H9 (cell line): Measurements from ENCODE around the gene TBCEL. TPM values are rescaled to one million over a fixed set of nuclear protein-coding genes. Genes with fewer than 3 reads are reported as not detected.
"Not testable (repeated sequence)": the region's sequence is repeated elsewhere in the genome, so short reads cannot be mapped to it uniquely, and the experiment has no call there.

Source experiments
- DNase-seq: peaks from one replicate; pipeline ENCODE4 v3.0.0-alpha.2; 2017
- H2AFZ ChIP-seq: one replicate; pipeline ENCODE4 v1.6.1; 2013; ENCODE audit warnings: mild to moderate bottlenecking, low read length, control low read depth, moderate library complexity
- H2AK5ac ChIP-seq: 2 replicates; pipeline ENCODE4 v1.6.1; 2013; ENCODE audit warnings: low read length, control low read depth, mixed read lengths; ENCODE audit not compliant: insufficient read length
- H2BK120ac ChIP-seq: one replicate; pipeline ENCODE4 v1.6.1; 2013; ENCODE audit warnings: low read depth, mild to moderate bottlenecking, low read length, control low read depth, inconsistent platforms; ENCODE audit not compliant: poor library complexity, severe bottlenecking
- H2BK12ac ChIP-seq: 2 replicates; pipeline ENCODE4 v1.6.1; 2013; ENCODE audit warnings: low read length, control low read depth, mixed read lengths, low read depth; ENCODE audit not compliant: insufficient read length
- H2BK15ac ChIP-seq: 2 replicates; pipeline ENCODE4 v1.6.1; 2013; ENCODE audit warnings: low read depth, low read length, control low read depth
- H2BK20ac ChIP-seq: one replicate; pipeline ENCODE4 v1.6.1; 2013; ENCODE audit warnings: low read depth, mild to moderate bottlenecking, low read length, control low read depth, inconsistent platforms; ENCODE audit not compliant: poor library complexity, severe bottlenecking
- H2BK5ac ChIP-seq: 2 replicates; pipeline ENCODE4 v1.6.1; 2013; ENCODE audit warnings: low read length, control low read depth, mixed read lengths; ENCODE audit not compliant: insufficient read length
- H3K14ac ChIP-seq: 2 replicates; pipeline ENCODE4 v1.6.1; 2013; ENCODE audit warnings: low read length, control low read depth; ENCODE audit not compliant: insufficient read depth
- H3K18ac ChIP-seq: 2 replicates; pipeline ENCODE4 v1.6.1; 2013; ENCODE audit warnings: low read depth, mild to moderate bottlenecking, mixed read lengths, low read length, control low read depth; ENCODE audit not compliant: insufficient read length
- H3K23ac ChIP-seq: 2 replicates; pipeline ENCODE4 v1.6.1; 2013; ENCODE audit warnings: low read length, control low read depth, mixed read lengths, low read depth; ENCODE audit not compliant: insufficient read length
- H3K23me2 ChIP-seq: 2 replicates; pipeline ENCODE4 v1.6.1; 2013; ENCODE audit warnings: low read depth, mild to moderate bottlenecking, mixed read lengths, low read length, control low read depth; ENCODE audit not compliant: insufficient read length, poor library complexity, severe bottlenecking
- H3K27ac ChIP-seq: 2 replicates; pipeline ENCODE4 v1.5.1; 2013; ENCODE audit warnings: low read length, control low read depth, mixed read lengths, low read depth; ENCODE audit not compliant: insufficient read length
- H3K27me3 ChIP-seq: 2 replicates; pipeline ENCODE4 v1.6.1; 2013; ENCODE audit warnings: low read length, control low read depth, inconsistent platforms; ENCODE audit not compliant: insufficient read depth
- H3K4ac ChIP-seq: 2 replicates; pipeline ENCODE4 v1.6.1; 2013; ENCODE audit warnings: low read depth, mild to moderate bottlenecking, control low read depth, inconsistent platforms, low read length, moderate library complexity
- H3K4me1 ChIP-seq: 2 replicates; pipeline ENCODE4 v1.6.1; 2013; ENCODE audit warnings: low read length, control low read depth, inconsistent platforms; ENCODE audit not compliant: insufficient read depth
- H3K4me2 ChIP-seq: 2 replicates; pipeline ENCODE4 v1.6.1; 2013; ENCODE audit warnings: low read length, control low read depth, mixed read lengths; ENCODE audit not compliant: insufficient read length, insufficient read depth
- H3K56ac ChIP-seq: 2 replicates; pipeline ENCODE4 v1.6.1; 2013; ENCODE audit warnings: low read depth, mild to moderate bottlenecking, mixed read lengths, low read length, control low read depth; ENCODE audit not compliant: insufficient read length
- H3K79me1 ChIP-seq: 2 replicates; pipeline ENCODE4 v1.6.1; 2013; ENCODE audit warnings: low read depth, mild to moderate bottlenecking, moderate library complexity, low read length, control low read depth, inconsistent platforms; ENCODE audit not compliant: insufficient read depth, poor library complexity, severe bottlenecking
- H3K79me2 ChIP-seq: 2 replicates; pipeline ENCODE4 v1.6.1; 2013; ENCODE audit warnings: low read length, control low read depth, inconsistent platforms; ENCODE audit not compliant: insufficient read depth
- H3K9ac ChIP-seq: 2 replicates; pipeline ENCODE4 v1.6.1; 2013; ENCODE audit warnings: low read length, control low read depth, mixed read lengths; ENCODE audit not compliant: insufficient read length; ENCODE audit errors: extremely low read depth
- H3K9me3 ChIP-seq: one replicate; pipeline ENCODE4 v1.6.1; 2013; ENCODE audit warnings: low read depth, low read length, inconsistent platforms; ENCODE audit not compliant: control insufficient read depth
- H3T11ph ChIP-seq: one replicate; pipeline ENCODE4 v1.6.1; 2013; ENCODE audit warnings: mild to moderate bottlenecking, low read length, control low read depth, inconsistent platforms
- H4K20me1 ChIP-seq: one replicate; pipeline ENCODE4 v1.6.1; 2013; ENCODE audit not compliant: control insufficient read depth, insufficient read length, insufficient read depth
- H4K5ac ChIP-seq: 2 replicates; pipeline ENCODE4 v1.6.1; 2013; ENCODE audit warnings: low read depth, mild to moderate bottlenecking, mixed read lengths, low read length, control low read depth; ENCODE audit not compliant: insufficient read length
- H4K8ac ChIP-seq: replicated peaks from 2 replicates; pipeline ENCODE4 v1.6.1; 2013; ENCODE audit warnings: low read length, control low read depth, mixed read lengths, low read depth; ENCODE audit not compliant: insufficient read length
- H4K91ac ChIP-seq: 2 replicates; pipeline ENCODE4 v1.6.1; 2013; ENCODE audit warnings: low read depth, mild to moderate bottlenecking, moderate library complexity, mixed read lengths, low read length, control low read depth; ENCODE audit not compliant: insufficient read length
- H3K27ac Mint-ChIP-seq, 3 experiments: 2 replicates in 2 of 3; 3 replicates in 1 of 3; pipeline ENCODE4 v1.8.0; 2020 to 2021; ENCODE audit warnings: mixed read lengths in 3 of 3, mild to moderate bottlenecking in 1 of 3, moderate library complexity in 1 of 3
- H3K27me3 Mint-ChIP-seq: 2 replicates; pipeline ENCODE4 v1.8.0; 2021; ENCODE audit warnings: low read depth, mild to moderate bottlenecking, moderate library complexity, mixed read lengths
- H3K36me3 Mint-ChIP-seq, 3 experiments: 2 replicates in 2 of 3; 3 replicates in 1 of 3; pipeline ENCODE4 v1.8.0; 2020 to 2021; ENCODE audit warnings: low read depth in 3 of 3, mixed read lengths in 3 of 3; ENCODE audit not compliant: insufficient read depth in 1 of 3
- H3K4me1 Mint-ChIP-seq, 2 experiments: 2 replicates each; pipeline ENCODE4 v1.8.0; 2020; ENCODE audit warnings: mixed read lengths in 2 of 2
- H3K4me3 Mint-ChIP-seq, 2 experiments: 2 replicates in 1 of 2; 3 replicates in 1 of 2; pipeline ENCODE4 v1.8.0; 2020 to 2021; ENCODE audit warnings: mild to moderate bottlenecking in 2 of 2, mixed read lengths in 2 of 2, moderate library complexity in 1 of 2
- H3K9me3 Mint-ChIP-seq, 2 experiments: 2 replicates in 1 of 2; 3 replicates in 1 of 2; pipeline ENCODE4 v1.8.0; 2020; ENCODE audit warnings: mild to moderate bottlenecking in 2 of 2, mixed read lengths in 2 of 2, moderate library complexity in 1 of 2
- WGBS: extraction: QIAGEN DNeasy Blood & Tissue Kit; methylation state at CpG from one replicate; pipeline ENCODE4 v1.1.7; 2013; ENCODE audit warnings: missing lambda C conversion rate, low lambda C conversion rate, mixed read lengths; ENCODE audit not compliant: insufficient read length; ENCODE audit errors: extremely low coverage; 5-methylcytosine and 5-hydroxymethylcytosine counted together
- total RNA-seq: library from RNA; stranded (reverse); gene quantifications from 2 replicates; pipeline ENCODE4 v1.2.1, GENCODE V29; 2021
- TF ChIP-seq, protein P1 (sequence below): fragments of 200-600 bp; sonication (generic); conservative IDR thresholded peaks from 3 replicates; pipeline ENCODE4 v1.8.0; 2021; ENCODE audit warnings: antibody characterized with exemption, mild to moderate bottlenecking

TBCEL gene
- total RNA-seq, 1 experiment from 2014 or later: 17.3 TPM

DNA sequence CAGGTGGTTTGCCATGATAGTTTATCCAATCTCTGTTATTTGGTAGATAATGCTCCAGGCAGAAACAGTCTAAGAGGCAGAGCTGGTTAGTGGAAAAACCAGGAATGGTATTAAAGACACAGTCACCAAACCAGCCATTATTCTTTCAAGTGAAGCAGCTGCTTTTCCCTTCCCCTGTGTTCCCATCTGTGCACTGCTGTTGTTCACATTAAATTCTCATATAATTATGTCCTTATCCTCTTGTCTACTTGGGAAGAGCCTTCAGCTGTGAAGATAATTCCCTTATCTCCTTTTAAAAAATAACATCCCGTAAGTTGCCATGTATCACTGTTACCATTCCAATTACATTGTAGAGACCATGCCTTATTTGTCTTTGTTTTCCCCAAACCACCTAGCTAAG lies 5.2 kb upstream of the TBCEL start:
- no peaks in the 10 kb centered on the region for H3K4me1 ChIP-seq
- Mint-ChIP-seq H3K4me3 (no peak overlapping the region), H3K9me3 (no peaks in the 10 kb centered on the region; a peak in 1 of 5 replicates), H3K36me3 (no peaks in the 10 kb centered on the region), H3K27ac (no peak overlapping the region), H3K27me3 (no peaks in the 10 kb centered on the region), H3K4me1 (0 out of 4 replicates have a peak, but pooled peaks cover 2 to 6% of the 10 kb centered on the region in 2 experiments)
- no peak overlapping the region for H2BK12ac ChIP-seq
- no peak overlapping the region for H4K8ac ChIP-seq
- no peaks in the 10 kb centered on the region for H3K79me2 ChIP-seq
- H3K56ac ChIP-seq: no peak overlapping the region
- no peak overlapping the region for H2BK120ac ChIP-seq
- H2AK5ac ChIP-seq: no peak overlapping the region
- no CpG with 5 or more reads among the region's 1 CpG for WGBS
- H3K23me2 ChIP-seq: no peaks in the 10 kb centered on the region
- no peak for DNase-seq
- no peak overlapping the region for H4K5ac ChIP-seq
- H3K14ac ChIP-seq: no peak overlapping the region
- no peak overlapping the region for H3K4ac ChIP-seq
- H4K91ac ChIP-seq: no peak overlapping the region
- no peak overlapping the region for H3K4me2 ChIP-seq
- no peak overlapping the region for H2BK20ac ChIP-seq
- H2BK15ac ChIP-seq: no peak overlapping the region
- H3K23ac ChIP-seq: no peak overlapping the region
- H2AFZ ChIP-seq: no peak overlapping the region
- no peaks in the 10 kb centered on the region for H3K9me3 ChIP-seq
- no peak overlapping the region for H3K18ac ChIP-seq
- no peak overlapping the region for H2BK5ac ChIP-seq
- no peaks in the 10 kb centered on the region for H3K27me3 ChIP-seq
- TF ChIP-seq, protein P1, sequence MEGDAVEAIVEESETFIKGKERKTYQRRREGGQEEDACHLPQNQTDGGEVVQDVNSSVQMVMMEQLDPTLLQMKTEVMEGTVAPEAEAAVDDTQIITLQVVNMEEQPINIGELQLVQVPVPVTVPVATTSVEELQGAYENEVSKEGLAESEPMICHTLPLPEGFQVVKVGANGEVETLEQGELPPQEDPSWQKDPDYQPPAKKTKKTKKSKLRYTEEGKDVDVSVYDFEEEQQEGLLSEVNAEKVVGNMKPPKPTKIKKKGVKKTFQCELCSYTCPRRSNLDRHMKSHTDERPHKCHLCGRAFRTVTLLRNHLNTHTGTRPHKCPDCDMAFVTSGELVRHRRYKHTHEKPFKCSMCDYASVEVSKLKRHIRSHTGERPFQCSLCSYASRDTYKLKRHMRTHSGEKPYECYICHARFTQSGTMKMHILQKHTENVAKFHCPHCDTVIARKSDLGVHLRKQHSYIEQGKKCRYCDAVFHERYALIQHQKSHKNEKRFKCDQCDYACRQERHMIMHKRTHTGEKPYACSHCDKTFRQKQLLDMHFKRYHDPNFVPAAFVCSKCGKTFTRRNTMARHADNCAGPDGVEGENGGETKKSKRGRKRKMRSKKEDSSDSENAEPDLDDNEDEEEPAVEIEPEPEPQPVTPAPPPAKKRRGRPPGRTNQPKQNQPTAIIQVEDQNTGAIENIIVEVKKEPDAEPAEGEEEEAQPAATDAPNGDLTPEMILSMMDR: no peak
- H3K79me1 ChIP-seq: no peaks in the 10 kb centered on the region
- no peak overlapping the region for H3K9ac ChIP-seq
- H4K20me1 ChIP-seq: no peaks in the 10 kb centered on the region
- H3T11ph ChIP-seq: no peak overlapping the region
- no peak overlapping the region for H3K27ac ChIP-seq

DNA sequence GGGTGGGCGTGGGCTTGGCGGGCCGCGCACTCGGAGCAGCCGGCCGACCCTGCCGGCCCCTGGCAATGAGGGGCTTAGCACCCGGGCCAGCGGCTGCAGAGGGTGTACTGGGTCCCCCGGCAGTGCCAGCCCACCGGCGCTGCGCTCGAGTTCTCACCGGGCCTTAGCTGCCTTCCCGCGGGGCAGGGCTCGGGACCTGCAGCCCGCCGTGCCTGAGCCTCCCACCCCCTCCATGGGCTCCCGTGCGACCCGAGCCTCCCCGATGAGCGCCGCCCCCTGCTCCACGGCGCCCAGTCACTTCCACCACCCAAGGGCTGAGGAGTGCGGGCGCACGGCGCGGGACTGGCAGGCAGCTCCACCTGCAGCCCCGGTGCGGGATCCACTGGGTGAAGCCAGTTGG lies 2.2 kb upstream of the TBCEL start:
- H3K4me1 Mint-ChIP-seq: peaks cover 15 to 20% of the 10 kb centered on the region in 2 experiments
- H3K14ac ChIP-seq, DNase-seq, H3K4me1 ChIP-seq, H2AK5ac ChIP-seq, H3K9ac ChIP-seq, H3K27ac ChIP-seq, H4K5ac ChIP-seq, H3K9me3 ChIP-seq, H4K8ac ChIP-seq, H2BK5ac ChIP-seq, H2BK12ac ChIP-seq, H3K4me3 Mint-ChIP-seq, H3K18ac ChIP-seq, H4K20me1 ChIP-seq, H3K9me3 Mint-ChIP-seq, H3K79me1 ChIP-seq, H4K91ac ChIP-seq, H3K4ac ChIP-seq, H2BK20ac ChIP-seq, H2AFZ ChIP-seq, H3K23ac ChIP-seq, H2BK120ac ChIP-seq, H2BK15ac ChIP-seq, H3K4me2 ChIP-seq, H3K27ac Mint-ChIP-seq, H3T11ph ChIP-seq, H3K79me2 ChIP-seq, H3K56ac ChIP-seq, H3K36me3 Mint-ChIP-seq, H3K27me3 Mint-ChIP-seq, H3K27me3 ChIP-seq, H3K23me2 ChIP-seq: not testable (repeated sequence)
- WGBS: no CpG with 5 or more reads among the region's 36 CpGs
